Spinal cord (tissue), 10 donors: ENCODE measurements around the gene RUNDC1. TPM values are rescaled to one million over a fixed set of nuclear protein-coding genes. Genes with fewer than 3 reads are reported as not detected.
A peak's percentile ranks its signal among the peaks of the same experiment; 100 is the strongest.
"Not testable (repeated sequence)": the region's sequence is repeated elsewhere in the genome, so short reads cannot be mapped to it uniquely, and the experiment has no call there.

Experiments
- DNase-seq, 6 donors: peaks; one replicate each; pipeline versions ENCODE4 v3.0.0 to v3.0.0-alpha.2; 2013 to 2015; ENCODE audit warnings: low spot score in 6 of 6, low read depth in 4 of 6
- H3K27ac ChIP-seq: one replicate; pipeline ENCODE4 v1.5.1; 2013; ENCODE audit warnings: low read depth, low read length, control low read depth
- H3K27me3 ChIP-seq: one replicate; pipeline ENCODE4 v1.6.1; 2013; ENCODE audit warnings: low read length; ENCODE audit not compliant: control insufficient read depth, insufficient read depth
- H3K36me3 ChIP-seq: one replicate; pipeline ENCODE4 v1.6.1; 2013; ENCODE audit warnings: low read length; ENCODE audit not compliant: control insufficient read depth, insufficient read depth
- H3K4me1 ChIP-seq: one replicate; pipeline ENCODE4 v1.6.1; 2013; ENCODE audit warnings: low read length; ENCODE audit not compliant: control insufficient read depth, insufficient read depth
- H3K4me3 ChIP-seq: one replicate; pipeline ENCODE4 v1.5.1; 2013; ENCODE audit warnings: low read depth, low read length, control low read depth
- H3K9me3 ChIP-seq: one replicate; pipeline ENCODE4 v1.6.1; 2013; ENCODE audit warnings: low read length; ENCODE audit not compliant: control insufficient read depth, insufficient read depth
- WGBS: methylation state at CpG from one replicate; pipeline ENCODE4 v1.1.5; 2013; ENCODE audit warnings: missing lambda C conversion rate; ENCODE audit not compliant: insufficient coverage; 5-methylcytosine and 5-hydroxymethylcytosine counted together
- polyA plus RNA-seq, 2 donors: library from polyadenylated mRNA; unstranded; fragments of 120-200 nt; gene quantifications; one replicate each; pipeline ENCODE4 v1.2.1, GENCODE V29; 2013; ENCODE audit not compliant: insufficient read length in 2 of 2
- total RNA-seq, 2 donors: library from RNA; depleted of rRNA in 1 of 2; stranded (reverse); fragments of 120-200 nt in 1 of 2; fragments of >200 nt in 1 of 2; gene quantifications; one replicate each; pipeline versions ENCODE4 v1.2.3 to v1.2.4, GENCODE V29; 2013 to 2014
- donor health status: healthy.

Gene RUNDC1
- total and polyA plus RNA-seq, 4 donors: 12.2 to 21.3 (median 16.8) TPM

GRCh38 chr17:42969001-42969581 is 11.3 kb upstream of the RUNDC1 start:
- Histone ChIP-seq H3K27ac (no peak overlapping the region), H3K27me3 (no peaks in the 10 kb centered on the region), H3K9me3 (no peaks in the 10 kb centered on the region), H3K36me3 (no peaks in the 10 kb centered on the region), H3K4me3 (no peak overlapping the region), H3K4me1 (peaks cover 6% of the 10 kb centered on the region)
- no peak for DNase-seq
- WGBS: 83% methylated on average over 3 of the region's 5 CpGs

- Histone ChIP-seq H3K4me1 (no peaks in the 10 kb centered on the region), H3K9me3 (no peaks in the 10 kb centered on the region), H3K27ac (no peak overlapping the region), H3K4me3 (no peak overlapping the region), H3K36me3 (no peaks in the 10 kb centered on the region), H3K27me3 (no peaks in the 10 kb centered on the region)
- no peak for DNase-seq
- WGBS: 95% methylated on average over 4 of the region's 5 CpGs
Measured at GRCh38 chr17:42971589-42971988, 8.8 kb upstream of the RUNDC1 start.

- WGBS: no CpG with 5 or more reads among the region's 18 CpGs
- not testable (repeated sequence) for H3K9me3 ChIP-seq, H3K4me1 ChIP-seq, DNase-seq, H3K36me3 ChIP-seq, H3K27me3 ChIP-seq, H3K27ac ChIP-seq, H3K4me3 ChIP-seq
Measured at GRCh38 chr17:42973323-42973722, 7.0 kb upstream of the RUNDC1 start.

- H3K27ac ChIP-seq: no peak overlapping the region
- peaks cover 12% of the 10 kb centered on the region for H3K4me1 ChIP-seq
- no peak overlapping the region for H3K4me3 ChIP-seq
- 70% methylated on average over 1 of the region's 2 CpGs for WGBS
- no peaks in the 10 kb centered on the region for H3K27me3 ChIP-seq
- DNase-seq: no peak
- no peaks in the 10 kb centered on the region for H3K36me3 ChIP-seq
- H3K9me3 ChIP-seq: no peaks in the 10 kb centered on the region
Measured at GRCh38 chr17:42975265-42975664, 5.1 kb upstream of the RUNDC1 start.

- not testable (repeated sequence) for DNase-seq, H3K9me3 ChIP-seq
Measured at GRCh38 chr17:42975701-42976100, 4.7 kb upstream of the RUNDC1 start.

GRCh38 chr17:42979511-42980273 is 673 bp upstream of the RUNDC1 start, which contains the start of gene PTGES3L:
Gene PTGES3L (minus strand): TSS chr17:42980080. CDS start chr17:42980053, 27 bp downstream.
- 27% methylated on average over 14 of the region's 21 CpGs for WGBS
- Histone ChIP-seq H3K36me3 (peaks cover 12% of the 10 kb centered on the region), H3K4me3 (peak within 1 kb of the TSS; percentile 72), H3K4me1 (peaks cover 26% of the 10 kb centered on the region), H3K27ac (peak within 1 kb of the TSS; percentile 57), H3K9me3 (no peaks in the 10 kb centered on the region), H3K27me3 (no peaks in the 10 kb centered on the region)
- no peak for DNase-seq

More at GRCh38 chr17:42975701-42976100, 4.7 kb upstream of the RUNDC1 start:
- H3K27ac ChIP-seq, H3K27me3 ChIP-seq, H3K36me3 ChIP-seq, H3K4me3 ChIP-seq: not testable (repeated sequence)
- 89% methylated on average over 15 of the region's 16 CpGs for WGBS
- peaks cover 12% of the 10 kb centered on the region for H3K4me1 ChIP-seq

GRCh38 chr17:42980766-42981397 is 517 bp downstream of the RUNDC1 start:
- peak in 2 of 6 donors; percentile 29 to 75 for DNase-seq
- H3K27me3 ChIP-seq: no peaks in the 10 kb centered on the region
- WGBS: 0% methylated on average over 63 of the region's 67 CpGs

GRCh38 chr17:42982266-42982665 is 1.9 kb downstream of the RUNDC1 start:
- Histone ChIP-seq H3K27me3 (no peaks in the 10 kb centered on the region), H3K27ac (no peak overlapping the region), H3K4me1 (peaks cover 26% of the 10 kb centered on the region), H3K9me3 (no peaks in the 10 kb centered on the region), H3K4me3 (no peak overlapping the region), H3K36me3 (peaks cover 31% of the 10 kb centered on the region)
- DNase-seq: no peak

More at GRCh38 chr17:42980766-42981397, 517 bp downstream of the RUNDC1 start:
- Histone ChIP-seq H3K4me3 (peak overlapping the region; percentile 72), H3K9me3 (no peaks in the 10 kb centered on the region), H3K4me1 (peaks cover 26% of the 10 kb centered on the region), H3K36me3 (peaks cover 18% of the 10 kb centered on the region), H3K27ac (no peak overlapping the region)

GRCh38 chr17:42985225-42985624 is 4.9 kb downstream of the RUNDC1 start:
- no CpG with 5 or more reads among the region's 1 CpG for WGBS
- Histone ChIP-seq H3K4me1 (peaks cover 15% of the 10 kb centered on the region), H3K27me3 (no peaks in the 10 kb centered on the region), H3K36me3 (peaks cover 57% of the 10 kb centered on the region), H3K9me3 (no peaks in the 10 kb centered on the region), H3K27ac (no peak overlapping the region), H3K4me3 (no peak overlapping the region)
- no peak for DNase-seq
